Fibroblast of skin of left biceps (primary cell): ENCODE data around the gene BEST4.
A peak's percentile ranks its signal among the peaks of the same experiment; 100 is the strongest.
"Not testable (repeated sequence)": the region's sequence is repeated elsewhere in the genome, so short reads cannot be mapped to it uniquely, and the experiment has no call there.

ENCODE experiments used
- DNase-seq, 2 experiments: peaks; one replicate each; pipeline ENCODE4 v3.0.0-alpha.2; 2013; ENCODE audit warnings: low read depth in 2 of 2

BEST4 gene

GRCh38 chr1:44819608-44820327, 31.8 kb upstream of the BEST4 start:
- peak; percentile 89 to 92 for DNase-seq

- DNase-seq, result no peak
Measured at GRCh38 chr1:44819196-44819607, 31.2 kb upstream of the BEST4 start.

GRCh38 chr1:44817771-44818495, 30.0 kb upstream of the BEST4 start:
- no peak for DNase-seq

- DNase-seq, result no peak
Measured at GRCh38 chr1:44817307-44817706, 29.3 kb upstream of the BEST4 start.

- not testable (repeated sequence) for DNase-seq
Measured at GRCh38 chr1:44815926-44816325, 28.0 kb upstream of the BEST4 start.

GRCh38 chr1:44812822-44813543, 25.0 kb upstream of the BEST4 start:
- DNase-seq, result no peak

- DNase-seq, result no peak
Measured at GRCh38 chr1:44811234-44811633, 23.3 kb upstream of the BEST4 start.

GRCh38 chr1:44810762-44811105, 22.8 kb upstream of the BEST4 start:
- not testable (repeated sequence) for DNase-seq

GRCh38 chr1:44810101-44810761, 22.3 kb upstream of the BEST4 start:
- no peak for DNase-seq

- DNase-seq, result no peak
Measured at GRCh38 chr1:44808938-44809917, 21.3 kb upstream of the BEST4 start.

GRCh38 chr1:44808063-44808937, 20.3 kb upstream of the BEST4 start, which contains the start of gene BTBD19:
Gene BTBD19 (plus strand): TSS chr1:44808523. CDS start chr1:44808821, 298 bp downstream.
- DNase-seq, result peak; percentile 67 to 69

GRCh38 chr1:44807364-44808062, 19.5 kb upstream of the BEST4 start:
- DNase-seq, result peak; percentile 94 to 96

- DNase-seq, result no peak
Measured at GRCh38 chr1:44806704-44807363, 18.9 kb upstream of the BEST4 start, which contains the start of gene DYNLT4. Gene DYNLT4 (minus strand): TSS chr1:44807351. CDS start chr1:44806668, 683 bp downstream.

GRCh38 chr1:44806025-44806703, 18.2 kb upstream of the BEST4 start:
- no peak for DNase-seq

- no peak for DNase-seq
Measured at GRCh38 chr1:44805311-44806024, 17.5 kb upstream of the BEST4 start.

GRCh38 chr1:44803312-44804095, 15.5 kb upstream of the BEST4 start:
- DNase-seq, result no peak

- DNase-seq, result no peak
Measured at GRCh38 chr1:44803062-44803311, 15.0 kb upstream of the BEST4 start.
